Nasal cavity respiratory epithelium epithelial cell of viscerocranial mucosa (primary cell): Measurements from ENCODE around the gene GBA3. TPM values are rescaled to one million over a fixed set of nuclear protein-coding genes. Genes with fewer than 3 reads are reported as not detected.

Source experiments
- total RNA-seq: library from RNA; depleted of rRNA; stranded (reverse); fragments of >200 nt; gene quantifications from 2 replicates; pipeline ENCODE4 v1.2.3, GENCODE V29; 2014

GBA3 gene
- 0.34 TPM in 1 of 2 replicates, not detected in the other for total RNA-seq

GRCh38 chr4:22692736-22693135 is at the start of gene GBA3:
Gene GBA3, plus strand, starts transcription at chr4:22692937.

Other genes with a start within 250 kb of the GBA3 start
- gene ADGRA3, start 176.9 kb upstream of the GBA3 start, total RNA-seq: 37.6 and 85.1 TPM in 2 replicates